DOHH2 (cell line): Measurements from ENCODE around the gene MB.

Experiments
- H3F3A ChIP-seq: fragments of 200-600 bp; sonication (generic), shearing (Covaris generic); 2 replicates; pipeline ENCODE4 v1.6.0; 2016; ENCODE audit warnings: antibody characterized with exemption, mild to moderate bottlenecking; ENCODE audit not compliant: control insufficient read depth, insufficient read depth
- H3K27ac ChIP-seq: fragments of 200-600 bp; sonication (generic); 2 replicates; pipeline ENCODE4 v1.5.1; 2014; ENCODE audit warnings: low read depth, mild to moderate bottlenecking, low read length, moderate library complexity
- H3K27me3 ChIP-seq: fragments of 200-600 bp; sonication (generic); 2 replicates; pipeline ENCODE4 v1.6.1; 2014; ENCODE audit warnings: mild to moderate bottlenecking, low read length, mixed read lengths; ENCODE audit not compliant: control insufficient read depth
- H3K36me3 ChIP-seq: fragments of 200-600 bp; sonication (generic); 2 replicates; pipeline ENCODE4 v1.6.1; 2014; ENCODE audit warnings: mild to moderate bottlenecking, low read length, moderate library complexity, mixed read lengths; ENCODE audit not compliant: control insufficient read depth
- H3K4me1 ChIP-seq: fragments of 200-600 bp; sonication (generic); 2 replicates; pipeline ENCODE4 v1.6.1; 2014; ENCODE audit warnings: mild to moderate bottlenecking, low read length, mixed read lengths; ENCODE audit not compliant: control insufficient read depth
- H3K4me2 ChIP-seq: fragments of 200-600 bp; sonication (generic); 2 replicates; pipeline ENCODE4 v1.6.0; 2014; ENCODE audit warnings: mild to moderate bottlenecking, low read length, moderate library complexity
- H3K4me3 ChIP-seq: fragments of 200-600 bp; sonication (generic); 2 replicates; pipeline ENCODE4 v1.5.1; 2014; ENCODE audit warnings: mild to moderate bottlenecking, low read length, mixed read lengths
- H3K79me2 ChIP-seq: fragments of 200-600 bp; sonication (generic); 2 replicates; pipeline ENCODE4 v1.6.1; 2014; ENCODE audit warnings: mild to moderate bottlenecking, low read length, mixed read lengths; ENCODE audit not compliant: control insufficient read depth
- H3K9me2 ChIP-seq: fragments of 200-600 bp; sonication (generic); replicated peaks from 2 replicates; pipeline ENCODE4 v1.6.1; 2014; ENCODE audit warnings: mild to moderate bottlenecking, low read length, mixed read lengths; ENCODE audit not compliant: control insufficient read depth
- H3K9me3 ChIP-seq: fragments of 200-600 bp; sonication (generic); 2 replicates; pipeline ENCODE4 v1.6.1; 2014; ENCODE audit warnings: antibody characterized with exemption, low read length, mixed read lengths; ENCODE audit not compliant: control insufficient read depth, insufficient read depth
- H4K20me1 ChIP-seq: fragments of 200-600 bp; sonication (generic); 2 replicates; pipeline ENCODE4 v1.6.0; 2014; ENCODE audit warnings: low read depth, mild to moderate bottlenecking, antibody characterized with exemption, low read length, moderate library complexity; ENCODE audit not compliant: control insufficient read depth, insufficient read depth
- EZH2phosphoT487 ChIP-seq: fragments of 200-600 bp; sonication (generic); IDR thresholded peaks from 2 replicates; pipeline ENCODE4 v1.6.1; 2017; ENCODE audit warnings: borderline replicate concordance, mild to moderate bottlenecking, antibody characterized with exemption, low read length, moderate library complexity, mixed read lengths
- TF ChIP-seq, protein P1 (sequence below): fragments of 200-600 bp; sonication (generic); IDR thresholded peaks from one replicate; pipeline ENCODE4 v1.5.1; 2014; ENCODE audit warnings: antibody characterized with exemption, mild to moderate bottlenecking, low read depth, low read length; ENCODE audit not compliant: poor library complexity, severe bottlenecking

MB gene

DNA sequence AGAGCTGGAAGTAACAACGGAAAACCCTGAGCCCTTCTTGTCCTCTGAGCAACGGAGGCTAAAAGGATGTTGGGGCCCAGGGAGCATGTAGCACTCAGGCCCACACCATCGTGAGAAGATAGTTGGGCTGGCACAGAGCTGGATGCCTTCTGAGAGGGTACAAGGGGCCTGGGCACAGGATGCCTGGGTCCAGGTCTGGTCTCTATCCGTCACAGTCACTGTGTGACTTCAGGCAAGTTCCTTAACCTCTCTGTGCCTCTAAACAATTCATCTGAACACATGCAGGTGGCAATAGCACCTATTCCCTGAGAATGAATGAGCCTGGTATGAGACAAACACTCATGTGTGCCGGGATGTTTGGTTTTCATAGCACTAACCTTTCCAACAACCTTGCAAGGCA is 29.2 kb downstream of the MB start:
- Histone ChIP-seq H3F3A (no peaks in the 10 kb centered on the region), H3K36me3 (no peaks in the 10 kb centered on the region), H3K9me2 (no peaks in the 10 kb centered on the region), H3K4me1 (no peaks in the 10 kb centered on the region), H3K27ac (no peak overlapping the region), H3K4me2 (no peak overlapping the region), H3K79me2 (no peaks in the 10 kb centered on the region), H3K9me3 (no peaks in the 10 kb centered on the region), H3K4me3 (no peak overlapping the region), H4K20me1 (no peaks in the 10 kb centered on the region), H3K27me3 (peaks cover 13% of the 10 kb centered on the region; the same call in 1 of the 2 replicates)
- TF ChIP-seq, protein P1, sequence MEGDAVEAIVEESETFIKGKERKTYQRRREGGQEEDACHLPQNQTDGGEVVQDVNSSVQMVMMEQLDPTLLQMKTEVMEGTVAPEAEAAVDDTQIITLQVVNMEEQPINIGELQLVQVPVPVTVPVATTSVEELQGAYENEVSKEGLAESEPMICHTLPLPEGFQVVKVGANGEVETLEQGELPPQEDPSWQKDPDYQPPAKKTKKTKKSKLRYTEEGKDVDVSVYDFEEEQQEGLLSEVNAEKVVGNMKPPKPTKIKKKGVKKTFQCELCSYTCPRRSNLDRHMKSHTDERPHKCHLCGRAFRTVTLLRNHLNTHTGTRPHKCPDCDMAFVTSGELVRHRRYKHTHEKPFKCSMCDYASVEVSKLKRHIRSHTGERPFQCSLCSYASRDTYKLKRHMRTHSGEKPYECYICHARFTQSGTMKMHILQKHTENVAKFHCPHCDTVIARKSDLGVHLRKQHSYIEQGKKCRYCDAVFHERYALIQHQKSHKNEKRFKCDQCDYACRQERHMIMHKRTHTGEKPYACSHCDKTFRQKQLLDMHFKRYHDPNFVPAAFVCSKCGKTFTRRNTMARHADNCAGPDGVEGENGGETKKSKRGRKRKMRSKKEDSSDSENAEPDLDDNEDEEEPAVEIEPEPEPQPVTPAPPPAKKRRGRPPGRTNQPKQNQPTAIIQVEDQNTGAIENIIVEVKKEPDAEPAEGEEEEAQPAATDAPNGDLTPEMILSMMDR = no peak
- TF ChIP-seq EZH2phosphoT487 = no peak

- Histone ChIP-seq H3K27me3 (peaks cover 13% of the 10 kb centered on the region; the same call in 1 of the 2 replicates), H3K79me2 (no peaks in the 10 kb centered on the region), H3K4me3 (no peak overlapping the region), H3F3A (no peaks in the 10 kb centered on the region), H3K9me3 (no peaks in the 10 kb centered on the region), H3K9me2 (no peaks in the 10 kb centered on the region), H4K20me1 (no peaks in the 10 kb centered on the region), H3K27ac (no peak overlapping the region), H3K36me3 (no peaks in the 10 kb centered on the region), H3K4me2 (no peak overlapping the region), H3K4me1 (no peaks in the 10 kb centered on the region)
- no peak for TF ChIP-seq EZH2phosphoT487
- TF ChIP-seq, protein P1 = no peak
These were observed 29.7 kb downstream of the MB start for GRCh38 chr22:35587447-35587870.

- Histone ChIP-seq H3K4me1 (no peaks in the 10 kb centered on the region), H3K4me3 (no peak overlapping the region), H3K36me3 (no peaks in the 10 kb centered on the region), H3K79me2 (no peaks in the 10 kb centered on the region), H3K27ac (no peak overlapping the region), H3K4me2 (no peak overlapping the region), H3K27me3 (peaks cover 13% of the 10 kb centered on the region; the same call in 1 of the 2 replicates), H3K9me2 (no peaks in the 10 kb centered on the region), H4K20me1 (no peaks in the 10 kb centered on the region), H3K9me3 (no peaks in the 10 kb centered on the region), H3F3A (no peaks in the 10 kb centered on the region)
- no peak for TF ChIP-seq EZH2phosphoT487
- TF ChIP-seq, protein P1 = no peak
These were observed 30.4 kb downstream of the MB start for GRCh38 chr22:35586771-35587170.
